A673 (cell line): Measurements from ENCODE around the gene PDCD7. TPM values are rescaled to one million over a fixed set of nuclear protein-coding genes. Genes with fewer than 3 reads are reported as not detected.
A peak's percentile ranks its signal among the peaks of the same experiment; 100 is the strongest.

Experiments used
- BruUV-seq: library from RNA; stranded (reverse); fragments of 400-500 nt; replicated peaks from 2 replicates; lab custom pipeline; 2021; lab: Mats Ljungman, UMichigan
- CTCF ChIA-PET: fragments of 300-600 bp; sonication (Branson Sonifier 250); formaldehyde crosslinking; loops from one replicate; lab custom pipeline; 2022; ENCODE audit warnings: antibody characterized with exemption; lab: Charles Lee
- POLR2A ChIA-PET: fragments of 300-600 bp; sonication (Branson Sonifier 250); formaldehyde crosslinking; loops from one replicate; lab custom pipeline; 2022; ENCODE audit warnings: antibody characterized with exemption; ENCODE audit not compliant: low non-redundant PET; lab: Charles Lee
- DNase-seq: peaks from one replicate; pipeline ENCODE4 v3.0.0-alpha.2; 2015; ENCODE audit warnings: low spot score
- H3K27ac ChIP-seq: fragments of 200-600 bp; sonication (generic); 2 replicates; pipeline ENCODE4 v1.5.1; 2016; ENCODE audit warnings: mixed run types, low read depth, mild to moderate bottlenecking, mixed read lengths, antibody characterized with exemption, low read length; ENCODE audit not compliant: poor library complexity, severe bottlenecking
- H3K27me3 ChIP-seq: fragments of 200-600 bp; sonication (generic); replicated peaks from 2 replicates; pipeline ENCODE4 v1.6.1; 2017; ENCODE audit warnings: mixed run types, low read depth, mild to moderate bottlenecking, mixed read lengths, antibody characterized with exemption, low read length; ENCODE audit not compliant: insufficient read depth, poor library complexity
- H3K36me3 ChIP-seq: fragments of 200-600 bp; sonication (generic); 2 replicates; pipeline ENCODE4 v1.6.1; 2016; ENCODE audit warnings: mixed run types, mild to moderate bottlenecking, mixed read lengths, antibody characterized with exemption, low read length; ENCODE audit not compliant: insufficient read depth, poor library complexity, severe bottlenecking
- H3K4me1 ChIP-seq: fragments of 200-600 bp; sonication (generic); 2 replicates; pipeline ENCODE4 v1.6.1; 2017; ENCODE audit warnings: mixed run types, mild to moderate bottlenecking, mixed read lengths, antibody characterized with exemption, low read length; ENCODE audit not compliant: insufficient read depth, poor library complexity, severe bottlenecking
- H3K4me3 ChIP-seq: fragments of 200-600 bp; sonication (generic); 2 replicates; pipeline ENCODE4 v1.5.1; 2016; ENCODE audit warnings: low read depth, mixed run types, mild to moderate bottlenecking, mixed read lengths, low read length; ENCODE audit not compliant: poor library complexity, severe bottlenecking
- H3K9me3 ChIP-seq: fragments of 200-600 bp; sonication (generic); 2 replicates; pipeline ENCODE4 v1.6.1; 2016; ENCODE audit warnings: mixed run types, low read depth, mild to moderate bottlenecking, mixed read lengths, antibody characterized with exemption, low read length; ENCODE audit not compliant: poor library complexity, severe bottlenecking
- EZH2 ChIP-seq: fragments of 200-600 bp; sonication (generic); IDR thresholded peaks from 2 replicates; pipeline ENCODE4 v1.6.1; 2017; ENCODE audit warnings: borderline replicate concordance, low read depth, mild to moderate bottlenecking, mixed read lengths, antibody characterized with exemption, low read length; ENCODE audit not compliant: poor library complexity, severe bottlenecking
- intact Hi-C: fragments of 100-400 bp; cut with micrococcal nuclease; formaldehyde crosslinking; loops from one replicate; pipeline ENCODE4 v1.10.0; 2022; ENCODE audit not compliant: unreplicated experiment
- total RNA-seq: library from RNA; stranded (reverse); gene quantifications from 2 replicates; pipeline ENCODE4 v1.2.3, GENCODE V29; 2021
- TF ChIP-seq, protein P1 (sequence below): fragments of 300-800, 200-600 bp; sonication (generic); conservative IDR thresholded peaks from 2 replicates; pipeline ENCODE4 v1.5.1; 2017; ENCODE audit warnings: low read depth, mild to moderate bottlenecking, antibody characterized with exemption, low read length, moderate library complexity, mixed read lengths

Gene PDCD7
- total RNA-seq, 1 experiment from 2014 or later: 39.1 TPM

DNA sequence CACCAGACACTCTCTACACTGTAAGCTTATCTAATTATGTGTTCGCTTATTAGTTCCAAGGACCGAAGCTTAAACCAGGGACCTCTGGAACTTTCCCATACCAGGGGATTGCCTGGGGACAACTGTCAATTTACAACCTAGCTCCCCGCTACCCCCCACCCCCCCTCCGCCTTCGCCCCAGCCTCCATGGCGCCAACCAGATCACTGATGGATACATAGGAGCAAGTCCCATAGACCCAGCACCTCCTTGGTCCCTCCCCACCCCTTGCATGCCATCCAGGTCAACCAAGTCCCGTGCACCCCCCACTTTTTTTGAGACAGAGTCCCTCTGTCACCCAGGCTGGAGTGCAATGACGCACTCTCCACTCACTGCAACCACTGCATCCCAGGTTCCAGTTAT, 930 bp upstream of the PDCD7 start:
- Histone ChIP-seq H3K36me3 (peaks cover under 1% of the 10 kb centered on the region), H3K9me3 (no peaks in the 10 kb centered on the region), H3K27me3 (no peaks in the 10 kb centered on the region), H3K4me1 (peaks cover 5% of the 10 kb centered on the region), H3K4me3 (peak overlapping the region; percentile 96), H3K27ac (peak overlapping the region; percentile 77)
- ChIA-PET CTCF (interaction anchor here (0.7 kb wide), 1 partner anchor 148 kb away, joined by 3 read pairs; no protein-coding TSS in a partner anchor), POLR2A (no interaction called here)
- DNase-seq: no peak
- intact Hi-C loops: no loop called here
- no peak for TF ChIP-seq EZH2
- TF ChIP-seq, protein P1, sequence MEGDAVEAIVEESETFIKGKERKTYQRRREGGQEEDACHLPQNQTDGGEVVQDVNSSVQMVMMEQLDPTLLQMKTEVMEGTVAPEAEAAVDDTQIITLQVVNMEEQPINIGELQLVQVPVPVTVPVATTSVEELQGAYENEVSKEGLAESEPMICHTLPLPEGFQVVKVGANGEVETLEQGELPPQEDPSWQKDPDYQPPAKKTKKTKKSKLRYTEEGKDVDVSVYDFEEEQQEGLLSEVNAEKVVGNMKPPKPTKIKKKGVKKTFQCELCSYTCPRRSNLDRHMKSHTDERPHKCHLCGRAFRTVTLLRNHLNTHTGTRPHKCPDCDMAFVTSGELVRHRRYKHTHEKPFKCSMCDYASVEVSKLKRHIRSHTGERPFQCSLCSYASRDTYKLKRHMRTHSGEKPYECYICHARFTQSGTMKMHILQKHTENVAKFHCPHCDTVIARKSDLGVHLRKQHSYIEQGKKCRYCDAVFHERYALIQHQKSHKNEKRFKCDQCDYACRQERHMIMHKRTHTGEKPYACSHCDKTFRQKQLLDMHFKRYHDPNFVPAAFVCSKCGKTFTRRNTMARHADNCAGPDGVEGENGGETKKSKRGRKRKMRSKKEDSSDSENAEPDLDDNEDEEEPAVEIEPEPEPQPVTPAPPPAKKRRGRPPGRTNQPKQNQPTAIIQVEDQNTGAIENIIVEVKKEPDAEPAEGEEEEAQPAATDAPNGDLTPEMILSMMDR: no peak
- BruUV-seq: no TSS peak

DNA sequence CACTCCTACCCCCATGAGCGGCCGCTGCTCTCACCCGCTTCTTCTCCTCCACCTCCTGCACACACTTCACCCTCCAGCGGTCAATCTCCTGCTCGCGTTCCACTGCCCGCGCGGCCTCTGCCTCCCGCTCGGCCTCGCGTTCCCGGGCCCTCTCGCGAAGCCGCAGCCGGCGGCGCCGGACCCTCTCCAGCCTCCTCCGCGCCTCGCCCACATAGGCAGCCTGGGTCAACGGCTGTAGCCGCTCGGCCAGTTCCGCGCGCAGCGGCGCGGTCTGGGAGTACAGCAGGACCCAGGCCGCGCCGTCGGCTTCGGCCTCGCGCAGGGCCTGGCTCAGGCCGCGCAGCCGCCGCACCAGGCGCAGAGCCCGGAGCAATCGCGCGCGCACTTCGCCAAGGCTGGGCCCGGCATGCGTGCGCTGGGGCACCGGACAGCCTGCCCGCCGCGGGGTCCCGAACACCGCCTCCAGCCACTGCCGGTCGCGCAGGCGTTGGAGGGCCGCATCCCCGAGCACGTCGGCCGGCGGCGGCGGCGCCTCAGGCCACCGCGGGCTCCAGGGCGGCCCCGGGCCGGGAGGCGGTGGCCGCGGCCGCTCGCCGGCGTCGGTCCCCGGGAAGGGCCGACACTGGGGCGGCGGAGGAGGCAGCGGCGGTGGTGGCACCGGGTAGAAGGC, 595 bp downstream of the PDCD7 start:
- BruUV-seq: no TSS peak
- POLR2A ChIA-PET: no interaction called here
- Histone ChIP-seq H3K9me3 (no peaks in the 10 kb centered on the region), H3K4me1 (peaks cover 5% of the 10 kb centered on the region), H3K4me3 (peak overlapping the region; percentile 96), H3K27me3 (no peaks in the 10 kb centered on the region), H3K27ac (peak overlapping the region; percentile 77), H3K36me3 (peaks cover 15% of the 10 kb centered on the region)
- peak; percentile 33 for DNase-seq
- TF ChIP-seq EZH2: no peak
- CTCF ChIA-PET: interaction anchor here (0.6 kb wide), 1 partner anchor 34 kb away, joined by 5 read pairs; no protein-coding TSS in a partner anchor
- intact Hi-C loops: no loop called here

DNA sequence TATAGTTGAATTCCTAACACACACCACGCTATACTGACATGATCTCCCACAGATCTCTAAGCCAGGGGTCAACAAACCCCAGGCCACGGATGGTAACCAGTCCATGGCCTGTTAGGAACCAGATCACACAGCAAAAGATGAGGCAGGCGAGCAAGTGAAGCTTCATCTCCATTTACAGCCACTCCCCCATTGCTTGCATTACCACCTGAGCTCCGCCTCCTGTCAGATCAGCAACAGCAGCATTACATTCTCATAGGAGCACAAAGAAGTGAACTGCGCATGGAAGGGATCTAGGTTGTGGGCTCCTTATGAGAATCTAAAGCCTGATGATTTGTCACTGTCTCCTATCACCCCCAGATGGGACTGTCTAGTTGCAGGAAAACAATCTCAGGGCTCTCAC, 2.7 kb downstream of the PDCD7 start:
- CTCF ChIA-PET: no interaction called here

More for the DNA sequence above, 2.7 kb downstream of the PDCD7 start:
- peaks cover 33% of the 10 kb centered on the region for H3K36me3 ChIP-seq
- intact Hi-C loops: no loop called here
- POLR2A ChIA-PET: no interaction called here
- no peak overlapping the region for H3K27ac ChIP-seq
- H3K27me3 ChIP-seq: no peaks in the 10 kb centered on the region
- no peak for DNase-seq
- no TSS peak for BruUV-seq
- no peaks in the 10 kb centered on the region for H3K9me3 ChIP-seq
- TF ChIP-seq, protein P1: no peak
- no peak for TF ChIP-seq EZH2
- no peak overlapping the region for H3K4me3 ChIP-seq
- H3K4me1 ChIP-seq: peaks cover 5% of the 10 kb centered on the region
